T1000 (cell line): ENCODE measurements around the gene DUSP21.
"Not testable (repeated sequence)": the region's sequence is repeated elsewhere in the genome, so short reads cannot be mapped to it uniquely, and the experiment has no call there.

Experiments
- DNase-seq: peaks from one replicate; lab custom pipeline; 2025; ENCODE audit warnings: mixed read lengths; lab: John Stamatoyannopoulos, UW

Gene DUSP21

GRCh38 chrX:44876086-44876485 lies 32.3 kb downstream of the DUSP21 start:
- DNase-seq = no peak

GRCh38 chrX:44876767-44877166 lies 32.9 kb downstream of the DUSP21 start:
- no peak for DNase-seq

- no peak for DNase-seq
These were observed 35.0 kb downstream of the DUSP21 start for GRCh38 chrX:44878780-44879179.

GRCh38 chrX:44881549-44881948 lies 37.7 kb downstream of the DUSP21 start:
- DNase-seq = no peak

- no peak for DNase-seq
These were observed 38.8 kb downstream of the DUSP21 start for GRCh38 chrX:44882635-44883034.

GRCh38 chrX:44884944-44885343 lies 41.1 kb downstream of the DUSP21 start:
- DNase-seq = no peak

- no peak for DNase-seq
These were observed 46.0 kb downstream of the DUSP21 start for GRCh38 chrX:44889824-44890223.

- DNase-seq = no peak
These were observed 46.4 kb downstream of the DUSP21 start for GRCh38 chrX:44890247-44890646.

GRCh38 chrX:44890687-44891086 lies 46.9 kb downstream of the DUSP21 start:
- not testable (repeated sequence) for DNase-seq

- DNase-seq = no peak
These were observed 47.8 kb downstream of the DUSP21 start for GRCh38 chrX:44891642-44892041.
